Uterus (tissue), 4 donors: ENCODE results near the gene GRIK1. TPM values are rescaled to one million over a fixed set of nuclear protein-coding genes. Genes with fewer than 3 reads are reported as not detected.

Experiments used
- DNase-seq, 2 donors: peaks; one replicate each; pipeline ENCODE4 v3.0.0-alpha.2; 2019 to 2020
- H3K27ac ChIP-seq, 2 donors: fragments of 200-600 bp; sonication (generic); 1 replicate in 1 of 2; 2 replicates in 1 of 2; pipeline ENCODE4 v1.5.1; 2016 to 2018
- H3K27me3 ChIP-seq, 2 donors: fragments of 200-600 bp; sonication (generic); one replicate each; pipeline ENCODE4 v1.5.1; 2018 to 2019; ENCODE audit warnings: control low read depth in 1 of 2
- H3K36me3 ChIP-seq, 2 donors: fragments of 200-600 bp; sonication (generic); one replicate each; pipeline ENCODE4 v1.5.1; 2019; ENCODE audit warnings: control low read depth in 1 of 2
- H3K4me1 ChIP-seq, 2 donors: fragments of 200-600 bp; sonication (generic); one replicate each; pipeline ENCODE4 v1.5.1; 2018 to 2019; ENCODE audit warnings: control low read depth in 1 of 2
- H3K4me3 ChIP-seq, 2 donors: fragments of 200-600 bp; sonication (generic); 1 replicate in 1 of 2; 2 replicates in 1 of 2; pipeline ENCODE4 v1.5.1; 2018 to 2019; ENCODE audit warnings: mild to moderate bottlenecking in 1 of 2
- H3K9me3 ChIP-seq, 2 donors: fragments of 200-600 bp; sonication (generic); one replicate each; pipeline ENCODE4 v1.5.1; 2019; ENCODE audit warnings: control low read depth in 1 of 2
- POLR2A ChIP-seq, 2 donors: fragments of 450-650 bp; IDR thresholded peaks; one replicate each; pipeline ENCODE4 v1.6.1; 2016; ENCODE audit warnings: antibody characterized with exemption in 2 of 2, mild to moderate bottlenecking in 1 of 2, moderate library complexity in 1 of 2
- intact Hi-C: fragments of 100-400 bp; cut with DNase I; formaldehyde crosslinking; loops from one replicate; pipeline ENCODE4 v1.15.1; 2023; ENCODE audit warnings: low total_unique reads
- total RNA-seq, 4 donors: library from RNA; depleted of rRNA in 3 of 4; stranded (reverse); fragments of >200 nt in 3 of 4; gene quantifications; one replicate each; pipeline versions ENCODE4 v1.1.0 to v1.2.4, GENCODE V29; 2014 to 2023
- TF ChIP-seq, protein P1 (sequence below), 4 experiments: fragments of 200-600 bp in 2 of 4; fragments of 450-650 bp in 2 of 4; sonication (generic) in 2 of 4; IDR thresholded peaks; one replicate each; pipeline ENCODE4 v1.5.1; 2016 to 2019; ENCODE audit warnings: antibody characterized with exemption in 4 of 4, mild to moderate bottlenecking in 2 of 4, moderate library complexity in 1 of 4
- donor health status: DM: yes; HTN: yes; CAD: no.

The GRIK1 gene
- total RNA-seq, 4 donors from 2014 or later = 0.12 to 4.1 TPM; not detected in 2

DNA sequence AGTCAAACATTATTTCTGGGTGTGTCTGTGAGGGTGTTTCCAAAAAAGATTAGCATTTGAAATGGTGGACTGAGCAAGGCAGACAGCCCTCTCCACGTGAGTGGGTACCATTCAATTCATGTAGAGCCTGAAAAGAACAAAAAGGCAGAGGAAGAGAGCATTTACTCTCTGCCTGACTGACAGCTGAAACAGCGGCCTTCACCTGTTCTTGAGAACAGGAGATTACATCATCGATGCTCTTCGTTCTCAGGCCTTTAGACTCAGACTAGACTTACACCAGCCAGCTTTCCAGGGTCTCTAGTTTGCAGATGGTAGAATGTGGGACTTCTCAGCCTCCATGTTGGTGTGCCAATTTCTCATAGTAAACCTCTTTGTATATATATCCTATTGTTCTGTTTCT lies 338.7 kb downstream of the GRIK1 start:
- no peaks in the 10 kb centered on the region for H3K9me3 ChIP-seq
- H3K4me3 ChIP-seq = no peak overlapping the region
- intact Hi-C loops = no loop called here
- no peaks in the 10 kb centered on the region for H3K4me1 ChIP-seq
- TF ChIP-seq, protein P1, sequence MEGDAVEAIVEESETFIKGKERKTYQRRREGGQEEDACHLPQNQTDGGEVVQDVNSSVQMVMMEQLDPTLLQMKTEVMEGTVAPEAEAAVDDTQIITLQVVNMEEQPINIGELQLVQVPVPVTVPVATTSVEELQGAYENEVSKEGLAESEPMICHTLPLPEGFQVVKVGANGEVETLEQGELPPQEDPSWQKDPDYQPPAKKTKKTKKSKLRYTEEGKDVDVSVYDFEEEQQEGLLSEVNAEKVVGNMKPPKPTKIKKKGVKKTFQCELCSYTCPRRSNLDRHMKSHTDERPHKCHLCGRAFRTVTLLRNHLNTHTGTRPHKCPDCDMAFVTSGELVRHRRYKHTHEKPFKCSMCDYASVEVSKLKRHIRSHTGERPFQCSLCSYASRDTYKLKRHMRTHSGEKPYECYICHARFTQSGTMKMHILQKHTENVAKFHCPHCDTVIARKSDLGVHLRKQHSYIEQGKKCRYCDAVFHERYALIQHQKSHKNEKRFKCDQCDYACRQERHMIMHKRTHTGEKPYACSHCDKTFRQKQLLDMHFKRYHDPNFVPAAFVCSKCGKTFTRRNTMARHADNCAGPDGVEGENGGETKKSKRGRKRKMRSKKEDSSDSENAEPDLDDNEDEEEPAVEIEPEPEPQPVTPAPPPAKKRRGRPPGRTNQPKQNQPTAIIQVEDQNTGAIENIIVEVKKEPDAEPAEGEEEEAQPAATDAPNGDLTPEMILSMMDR (IDR thresholded peaks at IDR 0.05) = no peak
- TF ChIP-seq POLR2A (IDR thresholded peaks at IDR 0.05) = no peak
- no peaks in the 10 kb centered on the region for H3K36me3 ChIP-seq
- DNase-seq = no peak
- no peak overlapping the region for H3K27ac ChIP-seq
- no peaks in the 10 kb centered on the region for H3K27me3 ChIP-seq

DNA sequence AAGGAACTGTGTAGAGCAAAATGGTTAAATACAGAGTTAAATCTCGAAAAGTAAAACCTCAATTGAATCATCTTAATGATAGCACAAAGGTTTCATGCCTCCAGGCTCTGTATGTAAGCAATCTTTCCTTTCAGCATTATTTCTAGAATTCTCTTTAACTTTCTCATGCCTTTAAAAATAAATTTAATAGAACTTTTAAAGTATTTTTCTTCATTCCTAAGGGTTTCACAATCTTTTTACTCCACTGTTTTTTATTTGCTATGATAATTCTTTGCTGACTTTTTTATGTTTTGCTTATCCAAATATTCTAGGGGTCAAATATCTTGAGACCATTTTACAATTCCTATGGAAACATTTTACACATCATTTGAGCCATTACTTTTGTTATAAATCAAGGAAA lies 353.1 kb downstream of the GRIK1 start:
- no peak for TF ChIP-seq POLR2A (IDR thresholded peaks at IDR 0.05)
- TF ChIP-seq, protein P1 (IDR thresholded peaks at IDR 0.05) = no peak
- Histone ChIP-seq H3K9me3 (no peaks in the 10 kb centered on the region), H3K36me3 (no peaks in the 10 kb centered on the region), H3K27me3 (no peaks in the 10 kb centered on the region), H3K27ac (peak overlapping the region in 1 of 2 donors; percentile 15), H3K4me3 (no peak overlapping the region), H3K4me1 (no peaks in the 10 kb centered on the region)
- intact Hi-C loops = no loop called here
- no peak for DNase-seq

DNA sequence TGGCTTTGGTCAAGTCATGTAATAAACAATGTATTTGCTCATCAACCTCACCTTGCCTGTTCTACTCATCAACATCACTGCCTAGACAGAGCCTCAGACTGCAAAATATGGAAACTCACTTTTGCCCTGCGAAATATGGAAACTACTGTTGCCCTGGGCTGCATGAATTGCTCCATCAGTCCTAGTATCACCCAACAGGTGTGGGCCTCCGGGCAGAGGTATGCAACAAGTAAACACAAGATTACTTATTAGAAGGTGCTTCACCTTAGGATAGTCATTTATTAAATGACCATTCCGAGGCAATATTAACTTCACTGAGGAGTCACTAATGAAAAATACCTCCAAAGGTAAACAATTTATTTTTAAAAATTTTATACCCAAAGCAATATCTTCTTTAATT lies 354.3 kb downstream of the GRIK1 start:
- Histone ChIP-seq H3K4me1 (no peaks in the 10 kb centered on the region), H3K4me3 (no peak overlapping the region), H3K36me3 (no peaks in the 10 kb centered on the region), H3K9me3 (no peaks in the 10 kb centered on the region), H3K27me3 (no peaks in the 10 kb centered on the region), H3K27ac (no peak overlapping the region)
- no peak for DNase-seq
- TF ChIP-seq, protein P1 (IDR thresholded peaks at IDR 0.05) = no peak
- no peak for TF ChIP-seq POLR2A (IDR thresholded peaks at IDR 0.05)
- intact Hi-C loops = no loop called here

GRCh38 chr21:29583424-29583924 lies 356.3 kb downstream of the GRIK1 start:
- Histone ChIP-seq H3K36me3 (no peaks in the 10 kb centered on the region), H3K27me3 (no peaks in the 10 kb centered on the region), H3K4me1 (no peaks in the 10 kb centered on the region), H3K27ac (no peak overlapping the region), H3K9me3 (no peaks in the 10 kb centered on the region), H3K4me3 (no peak overlapping the region)
- TF ChIP-seq, protein P1 (IDR thresholded peaks at IDR 0.05) = no peak
- TF ChIP-seq POLR2A (IDR thresholded peaks at IDR 0.05) = no peak
- no peak for DNase-seq
- intact Hi-C loops = no loop called here

- DNase-seq = no peak
- no peaks in the 10 kb centered on the region for H3K27me3 ChIP-seq
Observed at GRCh38 chr21:29582855-29583254, 356.9 kb downstream of the GRIK1 start.

More at GRCh38 chr21:29582855-29583254, 356.9 kb downstream of the GRIK1 start:
- intact Hi-C loops = no loop called here
- Histone ChIP-seq H3K36me3 (no peaks in the 10 kb centered on the region), H3K4me1 (no peaks in the 10 kb centered on the region), H3K9me3 (no peaks in the 10 kb centered on the region), H3K4me3 (no peak overlapping the region), H3K27ac (no peak overlapping the region)
- TF ChIP-seq POLR2A (IDR thresholded peaks at IDR 0.05) = no peak
- TF ChIP-seq, protein P1 (IDR thresholded peaks at IDR 0.05) = no peak
